GM06990 (cell line): Measurements from ENCODE around the gene FBXL2.
"Not testable (repeated sequence)": the region's sequence is repeated elsewhere in the genome, so short reads cannot be mapped to it uniquely, and the experiment has no call there.

Experiments used
- DNase-seq: peaks from one replicate; pipeline ENCODE4 v3.0.0-alpha.2; 2011; ENCODE audit not compliant: insufficient read length; ENCODE audit errors: extremely low read depth
- H3K27me3 ChIP-seq: replicated peaks from 2 replicates; pipeline ENCODE4 v1.6.0; 2011; ENCODE audit warnings: low read length; ENCODE audit not compliant: control insufficient read depth, insufficient read depth
- H3K36me3 ChIP-seq: 2 replicates; pipeline ENCODE4 v1.5.1; 2011; ENCODE audit warnings: low read length; ENCODE audit not compliant: control insufficient read depth, insufficient read depth
- H3K4me3 ChIP-seq: replicated peaks from 2 replicates; pipeline ENCODE4 v1.5.1; 2011; ENCODE audit warnings: low read depth, mild to moderate bottlenecking, control low read depth, low read length
- TF ChIP-seq, protein P1 (sequence below): IDR thresholded peaks from 2 replicates; pipeline ENCODE4 v1.5.1; 2011; ENCODE audit warnings: low read length, control low read depth, mild to moderate bottlenecking, inconsistent platforms; ENCODE audit not compliant: insufficient read depth, poor library complexity, severe bottlenecking

FBXL2 gene

DNA sequence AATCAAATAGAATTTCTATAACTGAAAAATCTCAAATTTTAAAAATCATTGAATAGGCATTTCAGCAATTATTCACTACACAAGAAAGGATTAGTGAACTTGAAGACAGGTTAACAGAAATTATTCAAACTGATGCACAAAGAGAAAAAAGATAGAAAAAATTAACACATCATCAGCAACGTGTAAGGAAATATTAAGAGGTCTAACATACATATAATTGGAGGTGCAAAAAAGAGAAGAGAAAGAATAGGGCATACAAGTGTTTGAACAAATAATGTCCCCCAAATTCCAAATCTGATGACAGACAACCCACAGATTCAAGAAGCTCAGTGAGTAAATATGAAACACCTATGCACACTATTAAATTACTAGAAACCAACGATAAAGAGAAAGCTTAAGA, 57.1 kb downstream of the FBXL2 start:
- TF ChIP-seq, protein P1, sequence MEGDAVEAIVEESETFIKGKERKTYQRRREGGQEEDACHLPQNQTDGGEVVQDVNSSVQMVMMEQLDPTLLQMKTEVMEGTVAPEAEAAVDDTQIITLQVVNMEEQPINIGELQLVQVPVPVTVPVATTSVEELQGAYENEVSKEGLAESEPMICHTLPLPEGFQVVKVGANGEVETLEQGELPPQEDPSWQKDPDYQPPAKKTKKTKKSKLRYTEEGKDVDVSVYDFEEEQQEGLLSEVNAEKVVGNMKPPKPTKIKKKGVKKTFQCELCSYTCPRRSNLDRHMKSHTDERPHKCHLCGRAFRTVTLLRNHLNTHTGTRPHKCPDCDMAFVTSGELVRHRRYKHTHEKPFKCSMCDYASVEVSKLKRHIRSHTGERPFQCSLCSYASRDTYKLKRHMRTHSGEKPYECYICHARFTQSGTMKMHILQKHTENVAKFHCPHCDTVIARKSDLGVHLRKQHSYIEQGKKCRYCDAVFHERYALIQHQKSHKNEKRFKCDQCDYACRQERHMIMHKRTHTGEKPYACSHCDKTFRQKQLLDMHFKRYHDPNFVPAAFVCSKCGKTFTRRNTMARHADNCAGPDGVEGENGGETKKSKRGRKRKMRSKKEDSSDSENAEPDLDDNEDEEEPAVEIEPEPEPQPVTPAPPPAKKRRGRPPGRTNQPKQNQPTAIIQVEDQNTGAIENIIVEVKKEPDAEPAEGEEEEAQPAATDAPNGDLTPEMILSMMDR, result no peak
- Histone ChIP-seq H3K4me3 (no peak overlapping the region), H3K27me3 (no peaks in the 10 kb centered on the region), H3K36me3 (no peaks in the 10 kb centered on the region)
- no peak for DNase-seq

DNA sequence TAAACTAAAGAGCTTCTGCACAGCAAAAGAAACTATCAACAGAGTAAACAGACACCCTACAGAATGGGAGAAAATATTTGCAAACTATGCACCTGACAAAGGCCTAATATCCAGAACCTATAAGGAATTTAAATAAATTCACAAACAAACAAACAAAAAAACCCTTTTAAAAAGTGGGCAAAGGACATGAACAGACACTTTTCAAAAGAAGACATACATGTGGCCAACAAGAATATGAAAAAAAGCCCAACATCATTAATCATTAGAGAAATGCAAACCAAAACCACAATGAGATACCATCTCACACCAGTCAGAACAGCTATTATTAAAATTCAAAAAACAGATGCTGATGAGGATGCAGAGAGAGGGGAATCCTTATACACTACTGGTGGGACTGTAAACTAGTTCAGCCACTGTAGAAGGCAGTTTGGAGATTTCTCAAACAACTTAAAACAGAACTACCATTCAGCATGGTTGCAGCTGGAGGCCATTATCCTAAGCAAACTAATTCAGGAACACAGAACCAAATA, 61.8 kb downstream of the FBXL2 start:
- DNase-seq, H3K36me3 ChIP-seq, H3K27me3 ChIP-seq, H3K4me3 ChIP-seq: not testable (repeated sequence)

DNA sequence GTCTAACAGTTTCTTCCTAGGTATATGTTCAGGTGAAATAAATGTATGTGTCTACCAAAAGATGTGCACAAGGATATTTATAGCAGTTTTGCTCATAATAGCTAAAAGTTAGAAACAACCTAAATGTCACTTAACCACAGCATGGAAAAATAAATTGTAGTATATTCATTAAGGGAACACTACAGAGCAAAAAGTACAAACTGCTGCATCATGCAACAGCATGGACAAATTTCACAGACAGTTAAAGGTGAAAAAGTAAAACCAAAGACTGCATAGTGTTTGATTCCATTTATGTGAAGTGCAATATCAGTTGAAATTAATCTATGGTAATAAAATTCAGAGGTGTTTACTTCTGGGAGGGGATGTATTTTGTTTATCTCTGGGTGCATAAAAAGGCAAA, 62.5 kb downstream of the FBXL2 start:
- no peaks in the 10 kb centered on the region for H3K27me3 ChIP-seq
- H3K36me3 ChIP-seq, result no peaks in the 10 kb centered on the region
- no peak overlapping the region for H3K4me3 ChIP-seq
- TF ChIP-seq, protein P1, result no peak
- DNase-seq, result no peak

DNA sequence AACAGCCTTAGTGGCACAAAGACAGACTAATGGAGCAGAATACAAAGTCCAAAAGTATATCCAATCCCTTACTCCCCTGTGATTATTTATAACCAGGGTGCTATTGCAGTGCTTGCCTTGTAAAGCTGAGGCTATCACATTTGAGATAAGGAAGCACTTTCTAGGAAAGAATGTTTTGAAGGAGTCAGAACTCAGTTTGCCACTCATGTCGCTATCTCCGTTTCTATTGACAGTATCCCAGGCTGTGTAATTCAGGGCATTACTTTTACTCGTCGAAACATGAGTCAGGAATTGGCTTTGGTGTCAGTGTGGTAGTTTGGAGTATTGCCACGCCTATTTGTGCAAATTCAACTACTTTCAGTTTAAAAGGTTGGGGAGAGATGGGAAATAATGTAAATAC, 78.4 kb downstream of the FBXL2 start:
- Histone ChIP-seq H3K36me3 (no peaks in the 10 kb centered on the region), H3K27me3 (no peaks in the 10 kb centered on the region; the same call in none of the 2 replicates), H3K4me3 (no peak overlapping the region)
- DNase-seq, result no peak
- TF ChIP-seq, protein P1, result no peak

DNA sequence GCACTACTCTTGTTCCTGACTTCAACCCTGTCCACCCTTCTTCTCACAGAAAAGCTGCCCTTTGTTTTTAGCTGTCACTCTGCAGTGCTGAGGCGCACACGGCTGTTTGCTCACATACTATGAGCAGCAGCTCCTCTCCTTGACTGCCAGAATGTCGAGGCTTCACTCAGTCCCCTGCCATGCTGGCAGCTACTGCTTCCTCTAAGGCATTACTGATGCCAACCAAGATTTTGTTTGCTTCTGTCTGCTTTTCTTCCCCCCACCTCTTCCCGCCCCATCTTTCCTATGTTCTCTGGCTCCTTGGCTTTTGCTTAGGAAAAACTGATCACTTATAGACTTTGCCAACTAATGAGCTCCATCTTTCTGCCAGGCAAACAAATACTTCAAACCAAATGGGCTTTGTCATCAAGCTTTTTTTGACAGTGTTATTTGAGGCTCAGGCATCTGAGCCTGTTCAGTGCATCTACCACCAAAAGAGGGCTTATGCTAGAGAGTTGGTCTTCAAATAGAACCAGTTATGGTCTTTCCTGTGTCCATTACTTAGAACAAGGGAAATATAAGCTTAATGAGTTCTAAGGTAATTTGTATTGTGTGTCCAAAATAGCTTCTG, 81.0 kb downstream of the FBXL2 start:
- Histone ChIP-seq H3K4me3 (no peak overlapping the region), H3K36me3 (no peaks in the 10 kb centered on the region), H3K27me3 (no peaks in the 10 kb centered on the region; the same call in none of the 2 replicates)
- DNase-seq, result no peak
- TF ChIP-seq, protein P1, result no peak

DNA sequence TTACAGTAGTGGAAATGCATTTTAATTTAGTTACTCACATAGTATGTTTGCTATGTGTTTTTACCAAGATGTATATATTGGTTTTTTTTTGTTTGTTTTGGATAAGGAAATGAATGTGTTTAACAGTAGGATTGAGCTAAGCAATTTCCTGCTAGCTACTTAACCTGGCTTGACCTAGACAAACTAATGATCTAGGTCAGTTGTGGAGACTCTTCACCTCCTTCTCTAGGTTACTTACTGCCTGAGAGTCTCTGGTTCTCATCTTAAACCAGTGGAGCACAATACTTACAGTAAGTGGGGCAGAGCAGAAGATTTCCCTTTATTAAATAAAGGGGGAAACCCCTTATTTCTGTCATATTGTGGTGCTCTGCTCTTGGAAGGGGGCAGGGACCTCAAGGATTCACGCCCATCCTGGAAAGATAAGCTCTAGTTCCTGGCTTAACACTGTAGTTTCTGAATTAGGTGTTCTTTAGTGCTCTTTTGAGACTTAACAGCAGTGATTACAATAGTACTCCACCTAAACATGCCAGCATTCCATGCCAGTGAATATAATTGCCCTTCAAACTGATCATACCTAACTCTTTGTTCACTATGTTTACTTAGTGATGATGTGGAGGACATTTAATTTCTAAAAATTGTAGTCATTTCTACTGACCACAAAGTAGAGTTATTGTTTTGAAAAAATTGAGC, 83.0 kb downstream of the FBXL2 start:
- no peak for DNase-seq
- H3K4me3 ChIP-seq, result no peak overlapping the region
- H3K27me3 ChIP-seq, result no peaks in the 10 kb centered on the region; the same call in none of the 2 replicates
- H3K36me3 ChIP-seq, result no peaks in the 10 kb centered on the region
- TF ChIP-seq, protein P1, result no peak
